ENCODE results near the gene SFXN3.

DNA sequence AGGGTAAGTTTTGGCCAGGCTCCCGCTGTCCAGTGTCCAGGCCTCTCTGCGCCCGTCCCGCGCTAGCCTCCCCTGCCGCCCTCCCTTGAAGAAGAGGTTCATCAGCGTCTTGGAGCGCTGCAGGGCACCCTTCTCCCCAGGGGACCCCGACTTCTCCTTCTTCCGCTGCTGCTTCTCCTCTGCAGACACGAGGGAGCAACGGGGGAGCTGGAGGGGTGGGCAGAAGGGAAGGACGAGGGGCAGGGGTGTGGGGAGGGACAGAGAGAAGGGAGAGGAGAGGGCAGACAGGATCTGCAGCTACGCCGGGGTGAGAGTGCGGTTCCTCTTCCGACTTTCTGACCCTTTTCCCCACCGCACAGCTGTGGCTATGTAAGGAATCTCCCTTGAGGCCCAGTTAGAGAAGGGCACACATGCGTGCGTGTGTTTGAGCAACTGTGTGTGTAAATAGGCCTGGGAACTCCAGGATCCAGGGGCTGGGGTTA, 12.9 kb upstream of the SFXN3 start:
- TF ChIP-seq NR3C1 (CRISPR knock-in tag; conservative IDR thresholded peaks at IDR 0.05; ENCODE audit: low read depth) (no peak), RORB (CRISPR knock-in tag; IDR thresholded peaks at IDR 0.05) (no peak), SP1 (CRISPR knock-in tag; conservative IDR thresholded peaks at IDR 0.05) (no peak), PRRX2 (CRISPR knock-in tag; IDR thresholded peaks at IDR 0.05) (no peak), TEAD4 (CRISPR knock-in tag; IDR thresholded peaks at IDR 0.05) (no peak), NR2C2 (CRISPR knock-in tag; IDR thresholded peaks at IDR 0.05) (no peak), FOXK1 (CRISPR knock-in tag; IDR thresholded peaks at IDR 0.05) (no peak), ZBTB21 (CRISPR knock-in tag; IDR thresholded peaks at IDR 0.05; ENCODE audit: borderline replicate concordance) (no peak), MXD4 (CRISPR knock-in tag; IDR thresholded peaks at IDR 0.05; ENCODE audit: borderline replicate concordance) (no peak), ZNF232 (CRISPR knock-in tag; IDR thresholded peaks at IDR 0.05) (no peak)
- TF ChIP-seq, protein P1, sequence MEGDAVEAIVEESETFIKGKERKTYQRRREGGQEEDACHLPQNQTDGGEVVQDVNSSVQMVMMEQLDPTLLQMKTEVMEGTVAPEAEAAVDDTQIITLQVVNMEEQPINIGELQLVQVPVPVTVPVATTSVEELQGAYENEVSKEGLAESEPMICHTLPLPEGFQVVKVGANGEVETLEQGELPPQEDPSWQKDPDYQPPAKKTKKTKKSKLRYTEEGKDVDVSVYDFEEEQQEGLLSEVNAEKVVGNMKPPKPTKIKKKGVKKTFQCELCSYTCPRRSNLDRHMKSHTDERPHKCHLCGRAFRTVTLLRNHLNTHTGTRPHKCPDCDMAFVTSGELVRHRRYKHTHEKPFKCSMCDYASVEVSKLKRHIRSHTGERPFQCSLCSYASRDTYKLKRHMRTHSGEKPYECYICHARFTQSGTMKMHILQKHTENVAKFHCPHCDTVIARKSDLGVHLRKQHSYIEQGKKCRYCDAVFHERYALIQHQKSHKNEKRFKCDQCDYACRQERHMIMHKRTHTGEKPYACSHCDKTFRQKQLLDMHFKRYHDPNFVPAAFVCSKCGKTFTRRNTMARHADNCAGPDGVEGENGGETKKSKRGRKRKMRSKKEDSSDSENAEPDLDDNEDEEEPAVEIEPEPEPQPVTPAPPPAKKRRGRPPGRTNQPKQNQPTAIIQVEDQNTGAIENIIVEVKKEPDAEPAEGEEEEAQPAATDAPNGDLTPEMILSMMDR (IDR thresholded peaks at IDR 0.05): no peak
- TF ChIP-seq, protein P2, sequence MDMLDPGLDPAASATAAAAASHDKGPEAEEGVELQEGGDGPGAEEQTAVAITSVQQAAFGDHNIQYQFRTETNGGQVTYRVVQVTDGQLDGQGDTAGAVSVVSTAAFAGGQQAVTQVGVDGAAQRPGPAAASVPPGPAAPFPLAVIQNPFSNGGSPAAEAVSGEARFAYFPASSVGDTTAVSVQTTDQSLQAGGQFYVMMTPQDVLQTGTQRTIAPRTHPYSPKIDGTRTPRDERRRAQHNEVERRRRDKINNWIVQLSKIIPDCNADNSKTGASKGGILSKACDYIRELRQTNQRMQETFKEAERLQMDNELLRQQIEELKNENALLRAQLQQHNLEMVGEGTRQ (CRISPR knock-in tag; IDR thresholded peaks at IDR 0.05): no peak
- TF ChIP-seq, protein P3, sequence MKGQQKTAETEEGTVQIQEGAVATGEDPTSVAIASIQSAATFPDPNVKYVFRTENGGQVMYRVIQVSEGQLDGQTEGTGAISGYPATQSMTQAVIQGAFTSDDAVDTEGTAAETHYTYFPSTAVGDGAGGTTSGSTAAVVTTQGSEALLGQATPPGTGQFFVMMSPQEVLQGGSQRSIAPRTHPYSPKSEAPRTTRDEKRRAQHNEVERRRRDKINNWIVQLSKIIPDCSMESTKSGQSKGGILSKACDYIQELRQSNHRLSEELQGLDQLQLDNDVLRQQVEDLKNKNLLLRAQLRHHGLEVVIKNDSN (CRISPR knock-in tag; IDR thresholded peaks at IDR 0.05): no peak

Measured in WTC11 (cell line).